Neural crest cell (in vitro differentiated cells): ENCODE data around the gene PTPRS. TPM values are rescaled to one million over a fixed set of nuclear protein-coding genes. Genes with fewer than 3 reads are reported as not detected.
A peak's percentile ranks its signal among the peaks of the same experiment; 100 is the strongest.

Experiments used
- DNase-seq: peaks from one replicate; pipeline ENCODE4 v3.0.0; 2021; ENCODE audit warnings: low read depth, mixed read lengths, low spot score
- H3K27ac Mint-ChIP-seq: one replicate; pipeline ENCODE4 v1.8.0; 2021; ENCODE audit warnings: mild to moderate bottlenecking, mixed read lengths; ENCODE audit not compliant: unreplicated experiment
- H3K27me3 Mint-ChIP-seq: 2 replicates; pipeline ENCODE4 v1.8.0; 2021; ENCODE audit warnings: low read depth, mild to moderate bottlenecking, mixed read lengths
- H3K36me3 Mint-ChIP-seq: 2 replicates; pipeline ENCODE4 v1.8.0; 2021; ENCODE audit warnings: low read depth, mild to moderate bottlenecking, mixed read lengths
- H3K4me1 Mint-ChIP-seq: 2 replicates; pipeline ENCODE4 v1.8.0; 2021; ENCODE audit warnings: mixed read lengths
- H3K4me3 Mint-ChIP-seq: one replicate; pipeline ENCODE4 v1.8.0; 2021; ENCODE audit warnings: mild to moderate bottlenecking, mixed read lengths
- H3K9me3 Mint-ChIP-seq: 2 replicates; pipeline ENCODE4 v1.8.0; 2021; ENCODE audit warnings: mixed read lengths
- total RNA-seq: library from RNA; stranded (reverse); gene quantifications from 2 replicates; pipeline ENCODE4 v1.2.1, GENCODE V29; 2021
- TF ChIP-seq, protein P1 (sequence below): fragments of 200-600 bp; sonication (generic); conservative IDR thresholded peaks from 2 replicates; pipeline ENCODE4 v1.5.0; 2021; ENCODE audit warnings: antibody characterized with exemption, mild to moderate bottlenecking

Gene PTPRS
- total RNA-seq, 1 donor from 2014 or later: 357 TPM

DNA sequence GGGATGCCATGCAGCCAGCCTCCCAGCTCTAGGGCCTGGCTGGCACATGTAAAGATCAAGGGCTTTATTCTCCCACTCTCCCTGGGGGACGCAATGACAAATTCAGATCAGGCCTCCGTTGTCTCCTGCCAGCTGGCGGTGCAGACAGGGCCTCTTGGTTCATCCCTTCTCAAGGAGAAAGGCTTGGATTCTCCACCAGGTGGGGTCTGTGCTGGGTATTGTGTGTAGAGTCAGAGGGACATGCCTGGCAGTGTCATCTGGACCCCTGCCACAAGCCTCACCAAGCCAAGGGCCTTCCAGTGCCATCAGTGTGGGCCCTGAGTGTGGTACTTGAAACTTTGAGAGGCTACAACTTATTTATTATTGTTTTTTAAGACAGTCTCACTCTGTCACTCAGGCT, 8.4 kb upstream of the PTPRS start:
- Mint-ChIP-seq H3K9me3 (peaks cover 4% of the 10 kb centered on the region), H3K36me3 (no peaks in the 10 kb centered on the region), H3K27ac (no peak overlapping the region), H3K4me3 (no peak overlapping the region), H3K27me3 (peaks cover 14% of the 10 kb centered on the region), H3K4me1 (peaks cover 12% of the 10 kb centered on the region)
- DNase-seq: no peak
- TF ChIP-seq, protein P1, sequence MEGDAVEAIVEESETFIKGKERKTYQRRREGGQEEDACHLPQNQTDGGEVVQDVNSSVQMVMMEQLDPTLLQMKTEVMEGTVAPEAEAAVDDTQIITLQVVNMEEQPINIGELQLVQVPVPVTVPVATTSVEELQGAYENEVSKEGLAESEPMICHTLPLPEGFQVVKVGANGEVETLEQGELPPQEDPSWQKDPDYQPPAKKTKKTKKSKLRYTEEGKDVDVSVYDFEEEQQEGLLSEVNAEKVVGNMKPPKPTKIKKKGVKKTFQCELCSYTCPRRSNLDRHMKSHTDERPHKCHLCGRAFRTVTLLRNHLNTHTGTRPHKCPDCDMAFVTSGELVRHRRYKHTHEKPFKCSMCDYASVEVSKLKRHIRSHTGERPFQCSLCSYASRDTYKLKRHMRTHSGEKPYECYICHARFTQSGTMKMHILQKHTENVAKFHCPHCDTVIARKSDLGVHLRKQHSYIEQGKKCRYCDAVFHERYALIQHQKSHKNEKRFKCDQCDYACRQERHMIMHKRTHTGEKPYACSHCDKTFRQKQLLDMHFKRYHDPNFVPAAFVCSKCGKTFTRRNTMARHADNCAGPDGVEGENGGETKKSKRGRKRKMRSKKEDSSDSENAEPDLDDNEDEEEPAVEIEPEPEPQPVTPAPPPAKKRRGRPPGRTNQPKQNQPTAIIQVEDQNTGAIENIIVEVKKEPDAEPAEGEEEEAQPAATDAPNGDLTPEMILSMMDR: peak; percentile 18

DNA sequence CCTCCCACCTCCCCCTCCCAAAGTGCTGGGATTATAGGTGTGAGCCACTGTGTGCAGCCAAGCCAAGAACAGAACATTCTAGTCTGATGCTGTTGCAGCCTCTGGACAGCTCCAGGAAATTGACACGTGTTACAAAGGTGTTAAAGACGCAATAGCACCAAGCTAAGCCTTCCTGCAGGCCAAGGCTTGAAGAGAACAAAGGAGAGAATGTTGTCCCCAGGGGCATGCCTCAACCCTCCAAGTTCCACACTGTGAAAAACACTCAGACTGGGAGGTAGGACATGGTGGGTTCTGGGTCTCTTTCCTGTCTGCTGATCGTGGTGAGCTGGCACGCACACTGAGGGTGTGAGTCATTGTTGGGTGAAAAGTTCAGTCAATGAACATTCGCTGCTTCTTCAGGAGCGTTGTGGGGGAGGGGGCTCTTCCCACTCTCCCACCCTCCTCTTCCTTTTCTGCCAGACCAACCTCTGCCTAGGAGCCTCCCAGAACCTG, 5.3 kb upstream of the PTPRS start:
- TF ChIP-seq, protein P1: no peak
- DNase-seq: no peak
- Mint-ChIP-seq H3K27me3 (peaks cover 16% of the 10 kb centered on the region), H3K4me3 (peak overlapping the region; percentile 52), H3K27ac (no peak overlapping the region), H3K36me3 (no peaks in the 10 kb centered on the region), H3K9me3 (peaks cover 4% of the 10 kb centered on the region), H3K4me1 (peaks cover 8% of the 10 kb centered on the region)

DNA sequence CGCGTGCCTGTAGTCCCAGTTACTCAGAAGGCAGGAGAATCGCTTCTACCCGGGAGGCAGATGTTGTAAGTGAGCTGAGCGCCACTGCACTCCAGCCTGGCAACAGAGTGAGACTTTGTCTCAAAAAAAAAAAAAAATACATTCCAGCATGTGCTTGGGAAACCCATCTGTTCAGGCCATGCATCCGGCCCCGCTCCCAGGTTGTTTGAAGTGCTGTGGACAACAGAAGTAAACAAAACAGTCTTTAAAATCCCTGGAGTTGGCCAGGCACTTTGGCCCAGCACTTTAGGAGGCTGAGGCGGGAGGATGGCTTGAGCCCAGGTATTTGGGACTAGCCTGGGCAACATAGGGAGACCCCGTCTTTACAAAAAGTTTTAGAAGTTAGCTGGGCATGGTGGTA, 3.2 kb upstream of the PTPRS start:
- peak overlapping the region; percentile 34 for H3K4me3 Mint-ChIP-seq
- H3K4me1 Mint-ChIP-seq: peaks cover 14% of the 10 kb centered on the region
- H3K9me3 Mint-ChIP-seq: peaks cover 4% of the 10 kb centered on the region
- H3K36me3 Mint-ChIP-seq: no peaks in the 10 kb centered on the region
- H3K27ac Mint-ChIP-seq: peak overlapping the region; percentile 19
- DNase-seq: no peak
- TF ChIP-seq, protein P1: no peak
- peaks cover 19% of the 10 kb centered on the region for H3K27me3 Mint-ChIP-seq

DNA sequence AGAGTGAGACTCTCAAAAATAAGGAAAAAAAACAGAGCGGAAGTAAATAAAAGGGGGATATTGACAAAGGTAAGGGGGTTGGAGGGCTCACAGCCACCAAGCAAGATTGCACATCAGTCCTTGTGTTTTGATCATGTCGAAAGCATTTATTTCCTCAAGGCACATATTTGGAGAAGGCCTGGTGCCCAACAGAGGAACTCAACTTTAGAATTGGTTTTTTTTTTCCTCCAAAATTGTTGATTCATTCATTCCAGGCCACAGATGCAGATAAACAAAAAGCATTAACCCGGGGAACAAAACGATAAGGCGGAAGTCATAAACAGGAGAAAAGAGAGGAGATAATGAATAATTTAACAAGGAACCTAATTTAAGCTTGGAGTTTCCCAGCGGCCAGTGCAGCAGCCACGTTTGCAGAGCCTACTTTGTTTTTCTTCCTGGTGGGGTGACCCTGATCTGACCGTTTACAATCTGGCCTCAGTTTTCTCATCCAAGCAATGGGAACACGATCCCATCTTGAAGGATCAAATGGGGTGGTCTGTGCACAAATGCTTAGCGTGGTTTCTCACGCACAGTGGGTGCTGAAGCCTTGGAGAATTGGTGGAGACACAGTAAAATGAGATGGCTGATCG, 2.1 kb upstream of the PTPRS start:
- no peak for DNase-seq
- Mint-ChIP-seq H3K27ac (no peak overlapping the region), H3K36me3 (no peaks in the 10 kb centered on the region), H3K27me3 (peaks cover 17% of the 10 kb centered on the region), H3K4me1 (peaks cover 19% of the 10 kb centered on the region), H3K9me3 (peaks cover 4% of the 10 kb centered on the region), H3K4me3 (peak overlapping the region; percentile 87)
- TF ChIP-seq, protein P1: no peak

DNA sequence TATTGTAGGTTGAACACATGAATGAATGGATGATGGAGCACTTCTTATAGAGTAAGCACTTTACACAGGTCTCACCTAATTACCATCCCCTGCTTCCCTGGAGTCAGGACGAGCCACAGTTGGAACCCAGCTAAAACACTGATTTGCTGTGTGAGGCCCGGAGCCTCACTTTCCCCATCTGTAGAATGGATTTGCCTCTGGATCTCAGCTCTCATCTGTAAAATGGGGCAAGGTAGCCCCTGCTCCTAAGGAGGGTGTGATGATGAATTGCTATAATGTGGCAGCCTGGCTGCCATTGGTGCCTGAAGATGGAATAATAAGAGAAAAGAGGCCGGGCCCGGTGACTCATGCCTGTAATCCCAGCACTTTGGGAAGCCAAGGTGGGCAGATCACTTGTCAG, 1.4 kb upstream of the PTPRS start:
- H3K9me3 Mint-ChIP-seq: no peaks in the 10 kb centered on the region
- peaks cover 25% of the 10 kb centered on the region for H3K4me1 Mint-ChIP-seq
- no peak for DNase-seq
- TF ChIP-seq, protein P1: no peak
- peaks cover 17% of the 10 kb centered on the region for H3K27me3 Mint-ChIP-seq
- no peaks in the 10 kb centered on the region for H3K36me3 Mint-ChIP-seq
- H3K27ac Mint-ChIP-seq: no peak overlapping the region
- H3K4me3 Mint-ChIP-seq: peak overlapping the region; percentile 87
